ENCODE measurements around the gene CCL16.

The CCL16 gene

GRCh38 chr17:35968520-35969054, 12.7 kb downstream of the CCL16 start:
- ChIA-PET POLR2A (ENCODE audit: low non-redundant PET) (no interaction called here), CTCF (interaction anchor here (0.8 to 8.0 kb wide), 2 partner anchors 46 to 181 kb away, joined by 3 to 72 read pairs; no protein-coding TSS in a partner anchor)
- H3K27ac ChIP-seq = no peak overlapping the region
- DNase-seq (ENCODE audit: low spot score) = no peak
- TF ChIP-seq, protein P1, sequence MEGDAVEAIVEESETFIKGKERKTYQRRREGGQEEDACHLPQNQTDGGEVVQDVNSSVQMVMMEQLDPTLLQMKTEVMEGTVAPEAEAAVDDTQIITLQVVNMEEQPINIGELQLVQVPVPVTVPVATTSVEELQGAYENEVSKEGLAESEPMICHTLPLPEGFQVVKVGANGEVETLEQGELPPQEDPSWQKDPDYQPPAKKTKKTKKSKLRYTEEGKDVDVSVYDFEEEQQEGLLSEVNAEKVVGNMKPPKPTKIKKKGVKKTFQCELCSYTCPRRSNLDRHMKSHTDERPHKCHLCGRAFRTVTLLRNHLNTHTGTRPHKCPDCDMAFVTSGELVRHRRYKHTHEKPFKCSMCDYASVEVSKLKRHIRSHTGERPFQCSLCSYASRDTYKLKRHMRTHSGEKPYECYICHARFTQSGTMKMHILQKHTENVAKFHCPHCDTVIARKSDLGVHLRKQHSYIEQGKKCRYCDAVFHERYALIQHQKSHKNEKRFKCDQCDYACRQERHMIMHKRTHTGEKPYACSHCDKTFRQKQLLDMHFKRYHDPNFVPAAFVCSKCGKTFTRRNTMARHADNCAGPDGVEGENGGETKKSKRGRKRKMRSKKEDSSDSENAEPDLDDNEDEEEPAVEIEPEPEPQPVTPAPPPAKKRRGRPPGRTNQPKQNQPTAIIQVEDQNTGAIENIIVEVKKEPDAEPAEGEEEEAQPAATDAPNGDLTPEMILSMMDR (conservative IDR thresholded peaks at IDR 0.05; ENCODE audit: low read depth) = no peak

DNA sequence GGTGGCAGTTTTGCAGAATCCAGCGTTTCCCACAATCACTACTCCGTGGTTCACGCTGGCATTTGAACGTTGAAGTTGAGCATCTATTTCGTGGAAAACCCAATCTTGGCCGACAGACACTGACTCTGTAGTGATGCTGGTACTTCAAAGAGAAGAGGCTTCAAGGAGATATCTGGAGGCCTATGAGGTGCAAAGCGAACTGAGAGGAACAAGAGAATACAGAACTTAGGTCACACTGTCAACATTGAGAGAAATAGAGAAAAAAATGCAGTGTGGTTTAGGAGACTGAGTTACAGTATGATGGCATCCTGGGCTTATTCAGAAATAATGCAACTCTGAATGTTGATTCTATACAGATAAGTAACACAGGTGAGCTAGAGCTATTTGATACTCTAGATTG, 16.0 kb downstream of the CCL16 start:
- no peak overlapping the region for H3K27ac ChIP-seq
- ChIA-PET CTCF (interaction anchor here (0.6 to 2.1 kb wide), 2 partner anchors 11 to 184 kb away, joined by 5 to 9 read pairs; no protein-coding TSS in a partner anchor), POLR2A (ENCODE audit: low non-redundant PET) (no interaction called here)
- no peak for DNase-seq (ENCODE audit: low spot score)
- TF ChIP-seq, protein P1 (conservative IDR thresholded peaks at IDR 0.05; ENCODE audit: low read depth) = no peak

- TF ChIP-seq, protein P1 (conservative IDR thresholded peaks at IDR 0.05; ENCODE audit: low read depth) = no peak
- ChIA-PET POLR2A (ENCODE audit: low non-redundant PET) (no interaction called here), CTCF (no interaction called here)
- no peak overlapping the region for H3K27ac ChIP-seq
- no peak for DNase-seq (ENCODE audit: low spot score)
Observed at GRCh38 chr17:35963663-35964062, 17.6 kb downstream of the CCL16 start.

DNA sequence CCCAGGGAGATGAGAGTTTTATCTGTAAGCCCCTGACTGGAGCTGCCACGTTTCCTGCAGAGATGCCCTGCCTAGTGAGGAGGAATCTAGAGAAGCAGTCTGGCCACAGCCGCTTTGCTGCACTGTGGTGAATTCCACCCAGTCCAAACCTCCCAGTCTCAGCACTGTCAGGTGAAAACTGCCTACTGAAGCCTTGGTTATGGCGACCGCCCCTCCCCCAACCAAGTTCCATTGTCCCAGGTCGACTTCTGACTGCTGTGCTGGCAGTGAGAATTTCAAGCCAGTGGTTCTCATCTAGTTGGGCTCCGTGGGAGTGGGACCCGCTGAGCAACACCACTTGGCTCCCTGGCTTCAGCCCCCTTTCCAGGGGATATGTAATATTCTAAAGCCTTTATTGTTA, 27.6 kb downstream of the CCL16 start:
- TF ChIP-seq, protein P1 (conservative IDR thresholded peaks at IDR 0.05; ENCODE audit: low read depth) = no peak
- CTCF ChIA-PET = no interaction called here
- no peak overlapping the region for H3K27ac ChIP-seq
- no peak for DNase-seq (ENCODE audit: low spot score)
- POLR2A ChIA-PET (ENCODE audit: low non-redundant PET) = no interaction called here

DNA sequence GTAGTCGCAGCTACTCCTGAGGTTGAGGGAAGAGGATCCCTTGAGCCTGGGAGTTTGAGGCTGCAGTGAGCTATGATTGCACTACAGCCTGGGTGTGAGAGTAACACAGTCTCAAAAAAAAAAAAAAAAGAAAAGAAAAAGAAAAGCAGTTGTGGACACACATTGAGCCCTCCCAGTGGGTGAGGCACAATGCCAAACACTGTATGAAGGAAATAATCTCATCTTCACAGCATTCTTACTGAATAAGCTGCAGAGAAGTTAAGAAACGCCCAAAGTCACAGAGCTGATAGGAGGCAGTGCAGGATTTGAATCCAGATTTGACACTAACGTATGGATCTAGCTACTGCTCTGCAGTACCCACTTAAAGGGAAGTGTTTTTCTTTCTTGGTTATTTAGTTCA, 31.9 kb downstream of the CCL16 start:
- POLR2A ChIA-PET (ENCODE audit: low non-redundant PET) = no interaction called here
- TF ChIP-seq, protein P1 (conservative IDR thresholded peaks at IDR 0.05; ENCODE audit: low read depth) = no peak
- no peak overlapping the region for H3K27ac ChIP-seq
- DNase-seq (ENCODE audit: low spot score) = no peak
- CTCF ChIA-PET = no interaction called here

DNA sequence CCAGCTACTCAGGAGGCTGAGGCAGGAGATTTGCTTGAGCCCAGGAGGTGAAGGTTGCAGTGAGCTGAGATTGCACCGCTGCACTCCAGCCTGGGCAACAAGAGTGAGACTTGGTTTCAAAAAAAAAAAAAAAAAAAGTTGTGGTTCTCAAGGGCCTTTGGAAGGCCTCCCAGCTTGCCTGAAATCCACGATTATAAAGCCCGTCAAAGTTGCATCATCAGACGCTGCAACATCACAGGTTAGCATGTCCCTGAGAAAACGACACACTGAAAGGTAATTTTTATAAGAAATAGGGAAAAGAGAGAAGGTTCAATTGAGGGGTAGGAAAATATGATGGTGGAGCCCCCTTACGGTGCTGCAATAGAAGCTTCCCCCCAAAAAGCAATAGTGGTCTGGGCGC, 33.2 kb downstream of the CCL16 start:
- TF ChIP-seq, protein P1 (conservative IDR thresholded peaks at IDR 0.05; ENCODE audit: low read depth) = no peak
- H3K27ac ChIP-seq = no peak overlapping the region
- POLR2A ChIA-PET (ENCODE audit: low non-redundant PET) = no interaction called here
- no peak for DNase-seq (ENCODE audit: low spot score)
- CTCF ChIA-PET = interaction anchor here (0.6 to 0.8 kb wide), 4 partner anchors 17 to 547 kb away, joined by 3 to 7 read pairs (median 5); no protein-coding TSS in a partner anchor
